Esophagus muscularis mucosa (tissue), 4 donors: ENCODE data around the gene ICOS. TPM values are rescaled to one million over a fixed set of nuclear protein-coding genes. Genes with fewer than 3 reads are reported as not detected.
"Not testable (repeated sequence)": the region's sequence is repeated elsewhere in the genome, so short reads cannot be mapped to it uniquely, and the experiment has no call there.

Experiments used
- DNase-seq: peaks from one replicate; pipeline ENCODE4 v3.0.0-alpha.2; 2017; ENCODE audit errors: extremely low spot score
- H3K27ac ChIP-seq, 4 donors: fragments of 200-600 bp; sonication (generic); replicated peaks in 1 of 4; 1 replicate in 3 of 4; 2 replicates in 1 of 4; pipeline ENCODE4 v1.5.1; 2016 to 2019; ENCODE audit warnings: mild to moderate bottlenecking in 1 of 4
- H3K27me3 ChIP-seq, 4 donors: fragments of 200-600 bp; sonication (generic); one replicate each; pipeline versions ENCODE4 v1.5.1 to v1.6.0; 2016 to 2019
- H3K36me3 ChIP-seq, 4 donors: fragments of 200-600 bp; sonication (generic); one replicate each; pipeline ENCODE4 v1.5.1; 2016 to 2019
- H3K4me1 ChIP-seq, 4 donors: fragments of 200-600 bp; sonication (generic); one replicate each; pipeline ENCODE4 v1.5.1; 2016 to 2019
- H3K4me3 ChIP-seq, 4 donors: fragments of 200-600 bp; sonication (generic); 1 replicate in 2 of 4; 2 replicates in 2 of 4; pipeline ENCODE4 v1.5.1; 2016 to 2019; ENCODE audit warnings: mild to moderate bottlenecking in 4 of 4, moderate library complexity in 1 of 4
- H3K9me3 ChIP-seq, 4 donors: fragments of 200-600 bp; sonication (generic); 1 replicate in 3 of 4; 2 replicates in 1 of 4; pipeline ENCODE4 v1.5.1; 2016 to 2019
- EP300 ChIP-seq: sonication (generic); formaldehyde crosslinking; IDR thresholded peaks from one replicate; pipeline ENCODE4 v1.6.1; 2017; ENCODE audit warnings: antibody characterized with exemption
- POLR2A ChIP-seq: fragments of 450-650 bp; IDR thresholded peaks from one replicate; pipeline ENCODE4 v1.6.1; 2017; ENCODE audit warnings: antibody characterized with exemption, moderate library complexity, mild to moderate bottlenecking, low read depth
- POLR2AphosphoS5 ChIP-seq, 2 donors: sonication (generic); formaldehyde crosslinking; IDR thresholded peaks; one replicate each; pipeline ENCODE4 v1.6.1; 2017; ENCODE audit warnings: antibody characterized with exemption in 2 of 2
- WGBS: methylation state at CpG from one replicate; pipeline ENCODE4 v1.1.5; 2018; 5-methylcytosine and 5-hydroxymethylcytosine counted together
- intact Hi-C: fragments of 100-400 bp; cut with DNase I; formaldehyde crosslinking; loops from one replicate; pipeline ENCODE4 v1.15.1; 2023
- total RNA-seq, 4 donors: library from RNA; depleted of rRNA; stranded (reverse); fragments of >200 nt; gene quantifications; one replicate each; pipeline versions ENCODE4 v1.1.0 to v1.2.1, GENCODE V29; 2016
- TF ChIP-seq, protein P1 (sequence below), 3 experiments: fragments of 200-600 bp in 2 of 3; fragments of 450-650 bp in 1 of 3; sonication (generic) in 2 of 3; IDR thresholded peaks; one replicate each; pipeline ENCODE4 v1.5.1; 2017 to 2019; ENCODE audit warnings: antibody characterized with exemption in 3 of 3, mild to moderate bottlenecking in 2 of 3, moderate library complexity in 1 of 3

ICOS gene
- total RNA-seq, 4 donors from 2014 or later = under 0.01 to 0.50 TPM; not detected in 2

DNA sequence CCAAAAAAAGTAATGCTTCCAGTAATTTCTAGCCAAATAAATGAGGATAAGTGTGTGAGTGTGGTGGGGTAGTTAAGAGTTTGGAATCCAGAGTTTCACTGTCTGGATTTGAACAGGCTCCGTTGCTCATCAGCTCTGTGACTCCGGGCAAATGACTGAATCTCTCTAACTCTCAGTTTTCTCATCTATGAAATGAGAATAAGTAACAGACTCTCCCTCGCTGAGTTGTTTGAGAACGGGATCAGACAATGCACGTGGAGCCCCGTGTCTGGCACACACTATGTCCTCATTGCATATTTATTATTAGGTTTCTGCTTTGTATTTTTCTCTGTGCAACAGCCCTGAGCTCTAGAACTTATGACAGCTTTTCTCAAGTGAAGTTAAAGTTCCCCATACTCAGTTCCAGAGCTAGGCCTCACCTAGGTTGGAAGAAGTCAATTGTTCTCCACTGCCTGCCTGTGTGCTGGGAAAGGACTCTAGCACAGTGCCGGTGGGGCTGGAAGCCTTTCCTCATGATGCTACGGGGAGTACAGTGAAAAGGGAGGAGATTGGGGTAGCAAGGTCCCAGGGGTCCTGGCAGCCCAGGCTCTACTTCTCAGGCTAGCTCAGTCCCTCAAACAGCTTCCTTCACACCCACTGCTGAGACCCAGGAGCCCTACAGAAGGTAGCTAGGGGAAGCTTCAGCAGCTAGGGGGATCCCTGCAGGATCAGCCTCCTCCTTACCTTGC is 1.7 kb upstream of the ICOS start:
- no peaks in the 10 kb centered on the region for H3K36me3 ChIP-seq
- no peaks in the 10 kb centered on the region for H3K9me3 ChIP-seq
- WGBS = 78% methylated on average over 6 of the region's 8 CpGs
- peaks cover 0 to 5% (median 0%) of the 10 kb centered on the region in 4 donors for H3K4me1 ChIP-seq
- no peak overlapping the region for H3K27ac ChIP-seq
- no peak for DNase-seq
- intact Hi-C loops = no loop called here
- TF ChIP-seq EP300 = no peak
- H3K4me3 ChIP-seq = no peak overlapping the region
- no peaks in the 10 kb centered on the region for H3K27me3 ChIP-seq

DNA sequence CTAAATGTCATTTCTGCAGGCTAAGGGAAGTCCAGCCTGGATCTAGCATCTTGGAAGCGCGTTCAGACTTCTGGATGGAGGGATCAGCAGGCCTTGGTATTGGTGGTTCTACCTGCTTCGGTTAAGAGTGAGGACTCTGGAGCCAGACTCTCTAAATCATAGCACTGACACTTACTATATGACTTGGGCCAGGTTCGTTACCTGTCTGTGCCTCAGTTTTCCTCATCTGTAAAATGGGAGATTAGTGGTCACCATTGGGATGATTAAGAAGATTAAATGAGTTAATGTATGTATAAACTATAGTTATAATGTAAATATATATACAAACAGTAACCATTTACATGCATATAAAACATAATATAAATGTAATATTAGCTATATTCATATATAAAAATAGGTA is 995 bp upstream of the ICOS start:
- H3K36me3 ChIP-seq = no peaks in the 10 kb centered on the region
- no peak for DNase-seq
- no peaks in the 10 kb centered on the region for H3K27me3 ChIP-seq
- H3K4me1 ChIP-seq = peaks cover 0 to 5% (median 0%) of the 10 kb centered on the region in 4 donors
- H3K27ac ChIP-seq = no peak overlapping the region
- intact Hi-C loops = no loop called here
- no peak overlapping the region for H3K4me3 ChIP-seq
- TF ChIP-seq, protein P1, sequence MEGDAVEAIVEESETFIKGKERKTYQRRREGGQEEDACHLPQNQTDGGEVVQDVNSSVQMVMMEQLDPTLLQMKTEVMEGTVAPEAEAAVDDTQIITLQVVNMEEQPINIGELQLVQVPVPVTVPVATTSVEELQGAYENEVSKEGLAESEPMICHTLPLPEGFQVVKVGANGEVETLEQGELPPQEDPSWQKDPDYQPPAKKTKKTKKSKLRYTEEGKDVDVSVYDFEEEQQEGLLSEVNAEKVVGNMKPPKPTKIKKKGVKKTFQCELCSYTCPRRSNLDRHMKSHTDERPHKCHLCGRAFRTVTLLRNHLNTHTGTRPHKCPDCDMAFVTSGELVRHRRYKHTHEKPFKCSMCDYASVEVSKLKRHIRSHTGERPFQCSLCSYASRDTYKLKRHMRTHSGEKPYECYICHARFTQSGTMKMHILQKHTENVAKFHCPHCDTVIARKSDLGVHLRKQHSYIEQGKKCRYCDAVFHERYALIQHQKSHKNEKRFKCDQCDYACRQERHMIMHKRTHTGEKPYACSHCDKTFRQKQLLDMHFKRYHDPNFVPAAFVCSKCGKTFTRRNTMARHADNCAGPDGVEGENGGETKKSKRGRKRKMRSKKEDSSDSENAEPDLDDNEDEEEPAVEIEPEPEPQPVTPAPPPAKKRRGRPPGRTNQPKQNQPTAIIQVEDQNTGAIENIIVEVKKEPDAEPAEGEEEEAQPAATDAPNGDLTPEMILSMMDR (IDR thresholded peaks at IDR 0.05) = no peak
- TF ChIP-seq EP300 = no peak
- 100% methylated on average over 4 of the region's 4 CpGs for WGBS
- no peaks in the 10 kb centered on the region for H3K9me3 ChIP-seq

DNA sequence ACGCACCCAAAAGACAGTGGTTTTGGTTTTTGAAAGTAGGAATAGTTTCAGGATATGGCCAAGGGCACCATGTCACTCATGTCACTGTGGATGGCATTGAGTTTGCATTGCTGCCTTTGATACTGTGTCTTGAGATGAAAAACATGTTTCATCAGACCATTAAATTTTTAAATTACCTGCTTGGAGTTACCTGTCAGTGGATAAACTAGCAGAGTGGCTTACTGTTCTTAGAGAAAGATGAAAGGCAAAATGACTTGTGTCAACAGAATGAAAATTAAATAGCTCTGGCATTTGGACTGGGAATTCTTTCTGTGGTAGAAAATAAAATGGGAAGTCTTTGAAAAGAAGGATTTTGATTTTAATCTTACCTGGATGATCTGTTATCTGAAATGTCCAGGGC is 386 bp downstream of the ICOS start:
- Histone ChIP-seq H3K36me3 (no peaks in the 10 kb centered on the region), H3K27ac (no peak overlapping the region), H3K4me3 (no peak overlapping the region), H3K4me1 (peaks cover 0 to 5% (median 0%) of the 10 kb centered on the region in 4 donors), H3K9me3 (no peaks in the 10 kb centered on the region), H3K27me3 (no peaks in the 10 kb centered on the region)
- DNase-seq = no peak
- intact Hi-C loops = no loop called here
- TF ChIP-seq, protein P1 (IDR thresholded peaks at IDR 0.05) = no peak
- no peak for TF ChIP-seq EP300
- TF ChIP-seq POLR2A = no peak
- TF ChIP-seq POLR2AphosphoS5 (IDR thresholded peaks at IDR 0.05) = no peak
- WGBS = 93% methylated on average over 1 of the region's 1 CpG

DNA sequence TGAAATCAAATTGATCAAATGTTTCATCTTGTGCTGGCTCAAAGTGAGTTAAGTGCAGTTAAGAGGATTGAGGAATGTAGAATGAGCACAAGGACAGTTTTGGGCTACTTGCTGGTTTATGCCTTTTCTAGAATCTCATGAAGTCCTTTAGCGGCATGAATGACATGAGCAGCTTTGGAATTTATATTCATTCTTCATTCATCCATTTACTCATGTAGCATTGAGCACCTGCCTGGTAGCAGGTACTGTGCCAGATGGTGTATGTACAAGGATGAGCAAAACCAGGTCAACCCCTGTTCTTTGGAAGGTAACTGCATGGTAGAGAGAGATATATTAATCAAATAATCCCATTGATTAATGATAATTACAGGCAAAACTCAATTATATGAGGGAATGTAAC is 1.2 kb downstream of the ICOS start:
- intact Hi-C loops = no loop called here
- DNase-seq = no peak
- no peaks in the 10 kb centered on the region for H3K27me3 ChIP-seq
- H3K4me3 ChIP-seq = no peak overlapping the region
- WGBS = 95% methylated on average over 1 of the region's 1 CpG
- H3K27ac ChIP-seq = no peak overlapping the region
- no peaks in the 10 kb centered on the region for H3K9me3 ChIP-seq
- H3K4me1 ChIP-seq = peaks cover 0 to 5% (median 0%) of the 10 kb centered on the region in 4 donors
- H3K36me3 ChIP-seq = no peaks in the 10 kb centered on the region
- TF ChIP-seq POLR2A = no peak
- TF ChIP-seq, protein P1 (IDR thresholded peaks at IDR 0.05) = no peak
- no peak for TF ChIP-seq POLR2AphosphoS5 (IDR thresholded peaks at IDR 0.05)
- no peak for TF ChIP-seq EP300

DNA sequence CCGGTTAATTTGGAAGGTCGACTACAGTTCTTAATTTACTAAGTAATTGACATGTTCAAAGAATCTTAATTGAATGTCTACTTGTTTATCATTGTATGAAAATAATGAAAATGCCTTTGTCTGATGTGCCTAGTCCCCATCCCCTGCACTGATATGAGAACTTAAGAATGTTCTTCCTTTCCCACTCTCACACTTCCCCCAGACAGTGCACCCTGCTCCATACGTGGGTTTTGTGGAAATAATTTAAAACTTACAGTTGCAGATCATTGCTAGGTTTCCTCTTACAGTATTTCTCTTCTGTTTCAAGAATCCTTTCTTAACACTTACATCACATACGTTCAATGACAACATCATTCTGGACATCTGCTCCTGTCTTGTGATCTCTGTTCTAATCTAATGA is 3.5 kb downstream of the ICOS start:
- no peak overlapping the region for H3K27ac ChIP-seq
- WGBS = 82% methylated on average over 4 of the region's 4 CpGs
- intact Hi-C loops = no loop called here
- H3K36me3 ChIP-seq = no peaks in the 10 kb centered on the region
- no peaks in the 10 kb centered on the region for H3K4me1 ChIP-seq
- no peak overlapping the region for H3K4me3 ChIP-seq
- H3K9me3 ChIP-seq = no peaks in the 10 kb centered on the region
- TF ChIP-seq POLR2AphosphoS5 (IDR thresholded peaks at IDR 0.05) = no peak
- no peak for TF ChIP-seq EP300
- TF ChIP-seq, protein P1 (IDR thresholded peaks at IDR 0.05) = no peak
- TF ChIP-seq POLR2A = no peak
- no peak for DNase-seq
- H3K27me3 ChIP-seq = no peaks in the 10 kb centered on the region

DNA sequence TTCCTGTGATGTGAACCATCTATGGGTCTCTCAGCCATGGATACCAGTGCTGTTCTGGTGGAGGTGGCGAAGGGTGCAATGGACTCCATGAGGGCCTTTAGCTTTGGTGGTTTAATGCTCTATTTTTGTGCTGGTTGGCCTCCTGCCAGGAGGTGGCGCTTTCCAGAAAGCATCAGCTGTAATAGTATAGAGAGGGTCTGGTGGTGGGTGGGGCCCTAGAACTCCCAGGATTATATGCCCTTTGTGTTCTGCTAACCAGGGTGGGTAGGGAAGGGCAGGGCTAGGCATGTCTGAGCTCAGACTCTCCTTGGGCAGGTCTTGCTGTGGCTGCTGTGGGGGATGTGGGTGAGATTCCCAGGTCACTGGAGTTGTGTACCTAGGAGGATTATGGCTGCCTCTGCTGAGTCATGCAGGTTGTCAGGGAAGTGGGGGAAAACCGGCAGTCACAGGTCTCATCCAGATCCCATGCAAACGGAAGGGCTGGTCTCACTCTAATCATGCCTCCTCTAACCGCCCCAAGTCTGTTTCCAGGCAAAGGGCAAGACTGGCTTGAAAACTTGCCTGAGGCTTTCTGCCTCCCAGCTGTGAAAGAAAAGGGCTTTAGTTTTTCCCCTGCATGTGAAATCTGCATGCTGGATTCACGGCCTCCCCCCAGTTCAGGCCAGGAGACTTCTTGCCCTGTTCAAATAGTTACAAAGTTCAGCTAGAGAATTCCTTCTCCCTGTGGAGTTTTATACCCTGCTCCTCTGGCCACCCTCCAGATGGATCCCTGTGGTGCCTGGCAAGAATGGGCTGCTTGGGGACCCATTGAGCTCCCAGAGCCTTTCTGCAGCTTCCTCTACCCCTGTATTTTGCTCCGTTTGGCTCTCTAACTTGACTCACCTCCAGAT is 7.2 kb downstream of the ICOS start:
- H3K36me3 ChIP-seq, DNase-seq, H3K9me3 ChIP-seq, intact Hi-C loops, H3K27me3 ChIP-seq, H3K27ac ChIP-seq, H3K4me3 ChIP-seq, H3K4me1 ChIP-seq: not testable (repeated sequence)
- WGBS = 98% methylated on average over 7 of the region's 7 CpGs
